Uterus (tissue), 4 donors: ENCODE data around the gene MSMP. TPM values are rescaled to one million over a fixed set of nuclear protein-coding genes. Genes with fewer than 3 reads are reported as not detected.

Experiments used
- DNase-seq, 2 donors: peaks; one replicate each; pipeline ENCODE4 v3.0.0-alpha.2; 2019 to 2020
- H3K27ac ChIP-seq, 2 donors: fragments of 200-600 bp; sonication (generic); 1 replicate in 1 of 2; 2 replicates in 1 of 2; pipeline ENCODE4 v1.5.1; 2016 to 2018
- H3K27me3 ChIP-seq, 2 donors: fragments of 200-600 bp; sonication (generic); one replicate each; pipeline ENCODE4 v1.5.1; 2018 to 2019; ENCODE audit warnings: control low read depth in 1 of 2
- H3K36me3 ChIP-seq, 2 donors: fragments of 200-600 bp; sonication (generic); one replicate each; pipeline ENCODE4 v1.5.1; 2019; ENCODE audit warnings: control low read depth in 1 of 2
- H3K4me1 ChIP-seq, 2 donors: fragments of 200-600 bp; sonication (generic); one replicate each; pipeline ENCODE4 v1.5.1; 2018 to 2019; ENCODE audit warnings: control low read depth in 1 of 2
- H3K4me3 ChIP-seq, 2 donors: fragments of 200-600 bp; sonication (generic); 1 replicate in 1 of 2; 2 replicates in 1 of 2; pipeline ENCODE4 v1.5.1; 2018 to 2019; ENCODE audit warnings: mild to moderate bottlenecking in 1 of 2
- H3K9me3 ChIP-seq, 2 donors: fragments of 200-600 bp; sonication (generic); one replicate each; pipeline ENCODE4 v1.5.1; 2019; ENCODE audit warnings: control low read depth in 1 of 2
- POLR2A ChIP-seq, 2 donors: fragments of 450-650 bp; IDR thresholded peaks; one replicate each; pipeline ENCODE4 v1.6.1; 2016; ENCODE audit warnings: antibody characterized with exemption in 2 of 2, mild to moderate bottlenecking in 1 of 2, moderate library complexity in 1 of 2
- intact Hi-C: fragments of 100-400 bp; cut with DNase I; formaldehyde crosslinking; loops from one replicate; pipeline ENCODE4 v1.15.1; 2023; ENCODE audit warnings: low total_unique reads
- total RNA-seq, 4 donors: library from RNA; depleted of rRNA in 3 of 4; stranded (reverse); fragments of >200 nt in 3 of 4; gene quantifications; one replicate each; pipeline versions ENCODE4 v1.1.0 to v1.2.4, GENCODE V29; 2014 to 2023
- TF ChIP-seq, protein P1 (sequence below), 4 experiments: fragments of 200-600 bp in 2 of 4; fragments of 450-650 bp in 2 of 4; sonication (generic) in 2 of 4; IDR thresholded peaks; one replicate each; pipeline ENCODE4 v1.5.1; 2016 to 2019; ENCODE audit warnings: antibody characterized with exemption in 4 of 4, mild to moderate bottlenecking in 2 of 4, moderate library complexity in 1 of 4
- donor health status: DM: yes; HTN: yes; CAD: no.

Gene MSMP
- total RNA-seq, 4 donors from 2014 or later: not detected

DNA sequence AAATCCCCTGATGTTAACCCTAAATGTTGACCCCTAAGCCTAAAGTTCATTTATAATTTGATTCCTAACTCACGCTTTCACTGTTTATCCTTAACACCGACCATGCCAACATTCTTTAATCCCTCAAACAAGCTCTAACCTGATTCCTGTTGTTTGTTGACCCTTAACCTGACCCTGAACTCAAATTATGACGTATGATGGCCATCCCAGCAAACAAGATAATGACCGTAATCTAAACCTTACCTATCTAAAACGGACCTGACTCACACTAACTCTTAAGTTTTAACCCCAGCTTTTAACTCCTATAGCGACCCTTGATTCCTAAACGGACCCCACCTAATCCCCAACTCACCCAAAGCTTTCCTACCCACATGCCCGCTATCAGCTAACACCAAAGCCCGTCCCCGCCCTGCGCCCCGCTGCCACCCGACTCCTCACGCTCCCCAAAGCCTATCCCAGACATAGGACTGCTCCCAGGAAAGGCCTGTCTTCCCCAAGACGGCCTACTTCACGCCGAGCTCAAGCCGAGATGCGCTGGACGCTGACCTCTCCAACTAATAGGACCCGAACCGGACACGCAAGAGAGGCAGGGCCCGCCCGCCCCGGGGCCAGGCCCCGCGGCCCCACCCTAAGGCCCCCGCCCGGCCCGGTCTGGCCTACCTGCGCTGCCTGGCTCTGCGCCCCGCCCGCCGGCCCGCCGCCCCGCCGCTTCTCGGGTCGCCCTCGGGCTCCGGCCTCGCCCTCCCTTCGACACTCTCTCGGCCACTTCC, 22.5 kb downstream of the MSMP start:
- Histone ChIP-seq H3K27ac (peak overlapping the region; percentile 94 to 97), H3K36me3 (no peaks in the 10 kb centered on the region), H3K4me3 (peak overlapping the region; percentile 62 to 84), H3K4me1 (peaks cover 0 to 8% of the 10 kb centered on the region in 2 donors), H3K9me3 (no peaks in the 10 kb centered on the region), H3K27me3 (no peaks in the 10 kb centered on the region)
- no peak for DNase-seq
- TF ChIP-seq, protein P1, sequence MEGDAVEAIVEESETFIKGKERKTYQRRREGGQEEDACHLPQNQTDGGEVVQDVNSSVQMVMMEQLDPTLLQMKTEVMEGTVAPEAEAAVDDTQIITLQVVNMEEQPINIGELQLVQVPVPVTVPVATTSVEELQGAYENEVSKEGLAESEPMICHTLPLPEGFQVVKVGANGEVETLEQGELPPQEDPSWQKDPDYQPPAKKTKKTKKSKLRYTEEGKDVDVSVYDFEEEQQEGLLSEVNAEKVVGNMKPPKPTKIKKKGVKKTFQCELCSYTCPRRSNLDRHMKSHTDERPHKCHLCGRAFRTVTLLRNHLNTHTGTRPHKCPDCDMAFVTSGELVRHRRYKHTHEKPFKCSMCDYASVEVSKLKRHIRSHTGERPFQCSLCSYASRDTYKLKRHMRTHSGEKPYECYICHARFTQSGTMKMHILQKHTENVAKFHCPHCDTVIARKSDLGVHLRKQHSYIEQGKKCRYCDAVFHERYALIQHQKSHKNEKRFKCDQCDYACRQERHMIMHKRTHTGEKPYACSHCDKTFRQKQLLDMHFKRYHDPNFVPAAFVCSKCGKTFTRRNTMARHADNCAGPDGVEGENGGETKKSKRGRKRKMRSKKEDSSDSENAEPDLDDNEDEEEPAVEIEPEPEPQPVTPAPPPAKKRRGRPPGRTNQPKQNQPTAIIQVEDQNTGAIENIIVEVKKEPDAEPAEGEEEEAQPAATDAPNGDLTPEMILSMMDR (IDR thresholded peaks at IDR 0.05): no peak
- TF ChIP-seq POLR2A (IDR thresholded peaks at IDR 0.05): no peak
- intact Hi-C loops: loop anchor here (5.0 kb wide), 1 partner anchor 74 kb away; the partner anchor contains the start of genes CCDC107 and RMRP

DNA sequence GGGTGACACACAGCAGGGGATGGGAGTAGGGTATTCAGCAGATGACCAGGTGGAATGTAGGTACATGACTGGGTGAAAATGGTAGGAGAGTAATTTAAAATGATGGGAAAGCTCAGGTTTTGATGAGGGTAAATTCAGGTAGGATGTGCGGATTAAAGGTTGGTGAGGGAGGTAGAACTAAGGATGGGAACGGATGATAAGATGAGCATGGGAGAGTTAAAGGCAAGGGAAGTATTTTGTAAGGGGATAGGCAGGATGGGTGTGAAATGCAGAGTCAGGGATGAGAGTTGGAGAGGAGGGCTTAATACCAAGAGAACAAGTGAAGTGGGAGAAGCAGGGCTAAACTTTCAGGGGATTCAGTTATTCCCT, 23.6 kb downstream of the MSMP start:
- intact Hi-C loops: loop anchor here (5.0 kb wide), 1 partner anchor 73 kb away; the partner anchor contains the start of genes CCDC107 and RMRP
- peaks cover 0 to 8% of the 10 kb centered on the region in 2 donors for H3K4me1 ChIP-seq
- no peak for TF ChIP-seq POLR2A (IDR thresholded peaks at IDR 0.05)
- TF ChIP-seq, protein P1 (IDR thresholded peaks at IDR 0.05): no peak

DNA sequence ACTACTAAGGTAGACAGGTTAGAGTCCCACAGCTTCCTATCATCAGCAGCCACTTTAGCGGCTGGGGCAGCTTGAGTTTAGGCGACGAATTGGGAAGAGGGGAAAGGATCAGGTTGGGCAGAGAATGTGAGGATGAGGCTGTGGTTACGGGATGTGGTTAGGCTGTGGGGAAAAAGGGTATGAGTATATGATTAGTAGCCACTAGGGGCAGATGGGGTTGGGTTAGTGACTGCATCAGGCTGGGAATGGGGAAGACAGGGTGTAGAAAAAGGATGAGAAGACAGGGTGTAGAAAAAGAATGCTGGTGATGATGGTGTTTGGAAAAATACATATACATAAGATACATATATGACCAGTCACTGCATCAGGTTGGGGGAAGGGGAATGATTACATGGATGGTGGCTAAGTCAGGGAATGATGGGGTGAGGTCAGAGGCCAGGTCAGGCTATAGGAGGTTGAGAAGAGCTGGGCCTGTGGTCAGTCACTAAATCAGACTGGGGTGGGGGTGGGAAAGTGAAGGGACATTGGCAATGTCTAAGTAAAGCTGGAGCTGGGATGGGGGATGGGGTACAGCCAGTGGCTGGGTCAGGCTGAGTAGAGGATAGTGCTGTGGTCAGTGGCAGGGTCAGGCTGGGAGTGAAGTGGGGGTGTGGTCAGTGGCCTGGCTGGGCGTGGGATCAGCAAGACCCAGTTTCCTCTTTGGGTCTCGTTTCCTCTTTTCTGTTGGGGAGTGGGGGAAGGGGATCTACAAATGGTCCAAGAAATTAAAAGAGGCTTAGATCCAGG, 24.2 kb downstream of the MSMP start:
- Histone ChIP-seq H3K36me3 (no peaks in the 10 kb centered on the region), H3K4me1 (peaks cover 0 to 8% of the 10 kb centered on the region in 2 donors), H3K27ac (peak overlapping the region; percentile 94 to 97), H3K9me3 (no peaks in the 10 kb centered on the region), H3K4me3 (peak overlapping the region; percentile 62 to 84), H3K27me3 (no peaks in the 10 kb centered on the region)
- peak in 1 of 2 donors; percentile 56 for DNase-seq
- intact Hi-C loops: loop anchor here (5.0 kb wide), 2 partner anchors 43 to 73 kb away; partner anchors contain the start of genes CCDC107, RMRP and TPM2
- TF ChIP-seq, protein P1 (IDR thresholded peaks at IDR 0.05): peak; percentile 23 to 65 (median 52)
- peak in 1 of 2 donors; percentile 36 for TF ChIP-seq POLR2A (IDR thresholded peaks at IDR 0.05)

More for the DNA sequence above, 23.6 kb downstream of the MSMP start:
- DNase-seq: no peak
- Histone ChIP-seq H3K4me3 (peak overlapping the region; percentile 62 to 84), H3K27ac (peak overlapping the region; percentile 94 to 97), H3K36me3 (no peaks in the 10 kb centered on the region), H3K27me3 (no peaks in the 10 kb centered on the region), H3K9me3 (no peaks in the 10 kb centered on the region)

DNA sequence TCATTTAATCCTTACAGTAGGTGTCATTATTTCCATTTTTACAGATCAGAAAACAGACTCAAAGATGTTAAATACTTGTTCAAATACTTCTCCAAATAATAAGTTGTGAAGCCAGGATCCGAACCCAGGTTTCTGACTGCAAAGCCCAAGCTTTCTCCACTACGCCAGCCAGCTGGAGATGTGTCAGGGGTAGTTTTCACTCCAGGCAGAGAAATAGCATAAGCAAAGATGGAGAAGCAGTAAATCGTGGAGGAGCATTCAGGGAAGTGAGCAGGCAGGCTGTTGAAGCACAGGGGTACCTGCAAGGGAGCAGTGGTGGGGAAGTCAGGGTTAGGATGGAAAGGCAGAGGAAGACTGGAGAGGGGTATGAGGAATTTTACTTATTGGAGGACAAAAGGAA, 25.0 kb downstream of the MSMP start:
- Histone ChIP-seq H3K27me3 (no peaks in the 10 kb centered on the region), H3K4me1 (peaks cover 0 to 8% of the 10 kb centered on the region in 2 donors), H3K36me3 (no peaks in the 10 kb centered on the region), H3K27ac (peak overlapping the region; percentile 94 to 97), H3K9me3 (no peaks in the 10 kb centered on the region), H3K4me3 (peak overlapping the region; percentile 6 to 84)
- intact Hi-C loops: loop anchor here (5.0 kb wide), 1 partner anchor 42 kb away; the partner anchor contains the start of gene TPM2
- DNase-seq: no peak
- TF ChIP-seq, protein P1 (IDR thresholded peaks at IDR 0.05): no peak
- TF ChIP-seq POLR2A (IDR thresholded peaks at IDR 0.05): no peak
